PC-3 (cell line): ENCODE results near the gene TGFBR3L.

ENCODE experiments used
- CTCF ChIP-seq: fragments of 300-600 bp; sonication (generic); conservative IDR thresholded peaks from 2 replicates; pipeline ENCODE4 v1.5.1; 2017; ENCODE audit warnings: antibody characterized with exemption, low read depth, mild to moderate bottlenecking, low read length
- EZH2 ChIP-seq: fragments of 300-600 bp; sonication (generic); IDR thresholded peaks from one replicate; pipeline ENCODE4 v1.6.1; 2017; ENCODE audit warnings: antibody characterized with exemption, mild to moderate bottlenecking, low read length; ENCODE audit not compliant: unreplicated experiment
- EZH2phosphoT487 ChIP-seq: fragments of 300-600 bp; sonication (generic); IDR thresholded peaks from 2 replicates; pipeline ENCODE4 v1.6.1; 2018; ENCODE audit warnings: mild to moderate bottlenecking, antibody characterized with exemption, low read length, borderline replicate concordance

GRCh38 chr19:7953060-7953459 lies 38.4 kb downstream of the TGFBR3L start:
- TF ChIP-seq CTCF (no peak), EZH2 (no peak), EZH2phosphoT487 (no peak)
